EH (cell line): ENCODE data around the gene UGCG.
A peak's percentile ranks its signal among the peaks of the same experiment; 100 is the strongest.
"Not testable (repeated sequence)": the region's sequence is repeated elsewhere in the genome, so short reads cannot be mapped to it uniquely, and the experiment has no call there.

Experiments used
- DNase-seq: peaks from one replicate; pipeline ENCODE4 v3.0.0-alpha.2; 2015; ENCODE audit warnings: low read depth

Gene UGCG

GRCh38 chr9:111890867-111891266 is 5.7 kb upstream of the UGCG start:
- DNase-seq: not testable (repeated sequence)

GRCh38 chr9:111891910-111892499 is 4.6 kb upstream of the UGCG start:
- peak; percentile 42 for DNase-seq

- no peak for DNase-seq
These were observed 457 bp downstream of the UGCG start for GRCh38 chr9:111896942-111897600.

DNA sequence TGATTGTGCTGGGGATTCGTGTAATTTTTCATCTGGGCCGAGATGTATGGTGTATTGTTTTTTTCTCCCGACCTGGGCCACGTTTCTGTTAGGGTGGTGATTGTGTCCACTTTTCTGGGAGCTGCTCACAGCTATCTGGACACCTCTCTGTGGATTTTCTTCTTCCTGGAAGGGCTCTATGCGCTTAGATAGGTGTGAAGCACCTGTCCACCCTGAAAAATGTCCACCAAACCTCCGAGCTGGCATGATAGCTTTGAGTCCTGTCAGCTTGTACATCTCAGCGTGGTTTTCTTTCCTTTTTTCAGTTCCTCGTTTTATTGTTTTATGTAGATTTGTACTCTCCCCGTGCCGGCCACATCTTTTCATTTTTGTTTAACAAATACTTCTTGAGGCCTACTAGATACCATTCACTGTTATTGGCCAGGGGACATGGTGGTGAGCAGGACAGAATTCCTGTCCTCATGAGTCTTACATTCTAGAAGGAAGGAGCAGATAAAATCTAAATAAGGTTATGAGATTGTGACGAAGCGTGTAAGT is 1.1 kb downstream of the UGCG start:
- peak; percentile 48 for DNase-seq

DNA sequence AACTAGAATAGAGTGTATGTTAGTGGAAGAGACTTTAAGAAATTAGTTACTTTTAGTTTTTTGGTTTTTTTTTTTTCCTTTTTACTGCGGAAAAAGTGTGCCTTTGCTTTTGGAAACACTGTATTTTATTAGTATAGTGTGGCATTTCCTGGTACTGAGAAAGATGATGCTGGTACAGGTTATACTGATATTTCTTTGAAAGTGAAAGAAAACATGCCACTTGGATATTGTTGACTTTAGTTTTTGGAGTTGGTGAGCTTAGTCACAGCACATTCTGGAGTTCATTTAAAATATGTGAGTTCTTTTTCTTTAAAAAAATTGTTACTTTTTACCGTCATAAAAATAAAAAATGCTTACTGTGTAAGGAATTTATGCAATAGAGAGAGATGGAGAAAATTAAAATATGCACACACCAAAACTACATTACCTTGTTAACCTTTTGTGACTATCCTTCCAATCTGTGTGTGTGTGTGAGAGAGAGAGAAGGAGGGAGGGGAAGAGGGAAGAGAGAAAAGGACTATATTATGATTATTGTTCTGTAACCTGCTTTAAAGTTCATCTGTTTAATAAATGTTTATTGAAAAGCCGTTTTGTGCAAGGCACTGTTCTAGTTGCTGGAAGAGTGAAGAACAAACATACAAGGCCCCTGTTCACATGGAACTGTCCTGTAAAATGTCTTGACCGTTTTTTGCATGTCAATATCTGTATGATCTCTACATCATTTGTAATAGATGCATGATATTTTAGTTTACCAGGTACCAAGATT is 1.9 kb downstream of the UGCG start:
- DNase-seq: peak; percentile 35

GRCh38 chr9:111900151-111900857 is 3.7 kb downstream of the UGCG start:
- no peak for DNase-seq

- peak; percentile 15 for DNase-seq
These were observed 4.4 kb downstream of the UGCG start for GRCh38 chr9:111900858-111901612.

GRCh38 chr9:111902391-111903139 is 6.0 kb downstream of the UGCG start:
- peak; percentile 80 for DNase-seq

DNA sequence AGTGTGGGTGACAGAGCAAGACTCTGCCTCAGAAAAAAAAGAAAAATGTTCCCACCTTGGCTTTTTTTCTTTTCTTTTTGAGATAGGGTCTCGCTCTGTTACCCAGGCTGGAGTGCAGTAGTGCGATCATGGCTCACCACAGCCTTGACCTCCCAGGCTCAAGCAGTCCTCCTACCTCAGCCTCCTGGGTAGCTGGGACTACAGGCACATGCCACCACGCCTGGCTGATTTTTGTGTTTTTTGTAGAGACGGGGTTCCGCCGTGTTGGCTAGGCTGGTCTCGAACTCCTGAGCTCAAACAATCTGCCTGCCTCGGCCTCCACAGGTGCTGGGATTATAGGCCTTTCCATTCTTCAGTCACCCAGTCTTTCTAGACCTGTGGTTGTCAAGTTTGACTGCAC is 6.9 kb downstream of the UGCG start:
- not testable (repeated sequence) for DNase-seq

- peak; percentile 18 for DNase-seq
These were observed 7.4 kb downstream of the UGCG start for GRCh38 chr9:111904026-111904425.

GRCh38 chr9:111904891-111905291 is 8.3 kb downstream of the UGCG start:
- DNase-seq: peak; percentile 18

GRCh38 chr9:111907147-111907546 is 10.5 kb downstream of the UGCG start:
- no peak for DNase-seq

GRCh38 chr9:111909444-111909843 is 12.8 kb downstream of the UGCG start:
- DNase-seq: no peak

DNA sequence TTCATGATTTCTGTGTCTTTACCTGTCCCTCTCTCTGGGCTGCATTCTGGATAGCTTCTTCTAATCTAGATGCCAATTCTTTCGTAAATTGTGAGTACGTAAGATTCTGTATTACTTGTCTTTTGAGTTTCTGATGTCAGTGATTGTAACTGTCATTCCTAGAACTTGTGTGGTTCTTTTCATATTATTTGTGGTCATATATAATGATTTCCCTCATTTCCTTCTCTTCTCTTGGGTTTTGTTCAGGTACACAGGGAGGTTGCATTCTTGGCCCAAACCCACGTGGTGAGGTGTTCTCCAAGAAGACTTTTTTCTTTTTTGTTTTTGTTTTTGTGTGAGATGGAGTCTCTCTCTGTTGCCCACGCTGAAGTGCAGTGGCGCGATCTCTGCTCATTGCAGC is 13.8 kb downstream of the UGCG start:
- DNase-seq: no peak

- no peak for DNase-seq
These were observed 16.5 kb downstream of the UGCG start for GRCh38 chr9:111913159-111913558.

DNA sequence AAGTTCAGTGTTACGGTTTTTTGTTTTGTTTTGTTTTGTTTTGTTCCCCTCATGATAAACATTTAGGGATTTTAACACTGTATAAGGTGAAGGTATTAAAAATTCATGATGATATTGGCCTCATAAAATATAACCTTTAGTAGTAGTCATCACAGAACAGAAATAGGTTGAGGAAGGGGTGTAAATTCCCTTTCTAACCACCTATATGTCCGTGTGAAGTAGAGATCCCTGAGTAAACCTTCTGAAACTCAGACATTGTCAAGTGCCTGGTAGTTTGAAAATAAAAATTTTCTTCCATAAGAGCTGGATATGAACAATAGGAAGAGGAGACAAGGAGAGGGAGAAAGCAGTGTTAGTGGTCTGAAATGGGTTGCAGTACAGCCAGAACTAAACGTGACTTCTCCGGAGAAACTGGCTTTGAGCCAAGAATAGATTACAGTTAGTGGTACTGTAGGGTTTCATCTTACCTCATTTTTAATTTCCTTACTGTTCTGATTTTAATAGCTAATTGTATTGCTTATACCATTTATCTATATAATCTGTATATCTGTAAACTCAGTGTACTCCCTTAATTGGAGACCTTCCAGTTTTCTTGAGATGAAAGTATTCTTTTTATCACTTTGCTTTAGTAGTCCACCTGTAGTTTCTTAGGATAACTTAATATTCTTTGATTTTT is 18.3 kb downstream of the UGCG start:
- DNase-seq: no peak

DNA sequence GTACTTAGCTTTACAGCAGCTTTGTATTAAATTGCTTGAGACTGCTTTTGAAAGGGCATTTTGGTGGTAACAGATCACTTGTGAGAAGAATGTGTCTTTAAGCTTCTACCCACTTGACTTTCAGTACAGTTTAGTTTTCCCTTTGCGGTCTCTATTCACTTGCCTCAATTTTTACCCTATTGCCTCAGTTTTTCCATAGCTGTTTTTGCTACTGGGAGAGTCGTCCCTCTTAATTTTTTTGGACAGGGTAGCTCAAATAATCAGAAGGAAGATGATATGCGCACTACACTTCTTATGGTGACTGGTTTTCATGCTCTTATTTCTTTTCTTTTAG is 18.8 kb downstream of the UGCG start:
- no peak for DNase-seq

DNA sequence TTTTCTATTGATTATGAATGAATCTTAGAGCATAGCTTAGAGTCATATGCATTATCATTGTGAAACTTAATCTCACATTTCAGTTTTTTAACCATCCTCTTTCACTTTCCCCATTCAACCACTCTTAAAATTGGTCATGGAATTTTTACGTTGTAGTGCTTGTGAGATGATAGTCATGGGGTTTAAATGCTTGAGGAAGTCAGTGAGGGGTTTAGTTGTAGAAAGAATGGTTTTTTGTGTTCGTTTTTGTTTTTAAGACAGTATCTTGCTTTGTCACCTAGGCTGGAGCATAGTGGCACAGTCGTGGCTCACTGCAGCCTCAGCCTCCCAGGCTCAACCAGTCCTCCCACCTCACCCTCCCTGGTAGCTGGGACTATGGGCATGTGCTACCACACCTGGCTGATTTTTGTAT is 19.6 kb downstream of the UGCG start:
- no peak for DNase-seq

DNA sequence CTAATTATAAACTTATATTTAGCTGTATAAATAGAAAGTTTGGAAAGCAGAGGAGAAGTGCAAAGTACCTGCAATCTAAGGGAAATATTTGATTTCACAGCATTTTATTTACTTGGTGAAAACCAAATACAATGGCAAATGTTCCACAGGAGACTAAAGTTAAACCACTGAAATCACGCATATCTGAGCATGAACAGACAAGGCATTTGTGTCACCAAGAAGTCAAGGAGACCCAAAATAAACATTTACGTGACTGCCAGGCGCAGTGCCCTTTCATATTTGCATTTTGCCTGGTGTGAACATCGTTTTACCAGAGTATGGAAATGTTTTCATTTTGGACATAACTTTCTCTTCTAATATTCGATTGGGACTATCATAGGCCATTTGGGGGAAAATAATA is 20.6 kb downstream of the UGCG start:
- DNase-seq: no peak

DNA sequence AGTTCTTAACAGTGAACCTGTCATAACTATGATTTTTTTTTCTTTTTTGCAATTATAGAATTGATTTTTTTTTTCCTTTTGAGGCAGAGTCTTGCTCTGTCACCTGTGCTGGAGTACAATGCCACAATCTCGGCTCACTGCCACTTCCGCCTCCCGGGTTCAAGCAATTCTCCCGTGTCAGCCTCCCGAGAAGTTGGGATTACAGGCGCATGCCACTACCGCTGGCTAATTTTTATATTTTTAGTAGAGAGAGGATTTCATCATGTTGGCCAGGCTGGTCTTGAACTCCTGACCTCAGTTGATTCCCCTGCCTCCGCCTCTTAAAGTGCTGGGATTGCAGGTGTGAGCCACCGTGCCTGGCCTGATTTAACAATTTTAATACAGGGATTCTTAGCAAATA is 21.4 kb downstream of the UGCG start:
- DNase-seq: no peak
